H1 (cell line): ENCODE data around the gene USP30. TPM values are rescaled to one million over a fixed set of nuclear protein-coding genes. Genes with fewer than 3 reads are reported as not detected.

Experiments used
- CTCF ChIA-PET: fragments of 300-600 bp; sonication (Branson Sonifier 250); formaldehyde crosslinking; loops from one replicate; lab custom pipeline; 2021; ENCODE audit not compliant: partially characterized antibody; lab: Charles Lee
- POLR2A ChIA-PET: fragments of 300-600 bp; sonication (Branson Sonifier 250); formaldehyde crosslinking; loops from one replicate; lab custom pipeline; 2021; ENCODE audit warnings: inconsistent platforms; ENCODE audit not compliant: partially characterized antibody; lab: Charles Lee
- DNase-seq, 2 experiments: peaks; one replicate each; pipeline versions ENCODE4 v3.0.0 to v3.0.0-alpha.2; 2010 to 2022; ENCODE audit warnings: low spot score in 2 of 2, low read depth in 1 of 2, mixed read lengths in 1 of 2
- FAIRE-seq: peaks from 2 replicates; lab custom pipeline; 2011; peaks lifted over from hg19 to GRCh38; lab: Jason Lieb, UNC
- H2AFZ ChIP-seq: 2 replicates; pipeline ENCODE4 v1.8.1; 2012; ENCODE audit warnings: low read length, inconsistent platforms
- H2AK5ac ChIP-seq: 2 replicates; pipeline ENCODE4 v1.6.1; 2013; ENCODE audit warnings: low read depth, low read length
- H2BK120ac ChIP-seq: replicated peaks from 2 replicates; pipeline ENCODE3; 2013; ENCODE audit warnings: low read depth, low read length, inconsistent platforms
- H2BK12ac ChIP-seq: 2 replicates; pipeline ENCODE4 v1.6.1; 2013; ENCODE audit warnings: low read depth, low read length
- H2BK15ac ChIP-seq: 2 replicates; pipeline ENCODE4 v1.6.1; 2013; ENCODE audit warnings: low read length
- H2BK20ac ChIP-seq: 2 replicates; pipeline ENCODE4 v1.6.1; 2013; ENCODE audit warnings: low read length
- H2BK5ac ChIP-seq: 2 replicates; pipeline ENCODE4 v1.6.1; 2013; ENCODE audit warnings: low read depth, low read length
- H3K14ac ChIP-seq: 2 replicates; pipeline ENCODE4 v1.6.1; 2013; ENCODE audit warnings: inconsistent platforms; ENCODE audit not compliant: insufficient read length
- H3K18ac ChIP-seq: 2 replicates; pipeline ENCODE4 v1.6.1; 2013; ENCODE audit warnings: low read length; ENCODE audit errors: extremely low read depth
- H3K23ac ChIP-seq: 2 replicates; pipeline ENCODE4 v1.6.1; 2013; ENCODE audit warnings: inconsistent platforms; ENCODE audit not compliant: insufficient read length
- H3K23me2 ChIP-seq: 2 replicates; pipeline ENCODE4 v1.6.1; 2013; ENCODE audit warnings: low read depth, low read length
- H3K27ac ChIP-seq: 2 replicates; pipeline ENCODE4 v1.6.1; 2011; ENCODE audit warnings: low read depth, low read length, inconsistent platforms
- H3K27me3 ChIP-seq, 4 experiments: replicated peaks in 1 of 4; 1 replicate in 1 of 4; 2 replicates in 3 of 4; pipeline versions ENCODE4 v1.6.1 to v1.8.1; 2011 to 2013; ENCODE audit warnings: low read length in 3 of 4, mild to moderate bottlenecking in 3 of 4, inconsistent platforms in 2 of 4, mixed read lengths in 2 of 4, moderate library complexity in 1 of 4; ENCODE audit not compliant: control insufficient read depth in 3 of 4, insufficient read depth in 3 of 4; ENCODE audit errors: extremely low read depth in 1 of 4
- H3K36me3 ChIP-seq, 4 experiments: 2 replicates each; pipeline versions ENCODE4 v1.6.1 to v1.8.1; 2011 to 2013; ENCODE audit warnings: mild to moderate bottlenecking in 4 of 4, low read length in 3 of 4, moderate library complexity in 2 of 4, control low read depth in 1 of 4, inconsistent platforms in 1 of 4; ENCODE audit not compliant: insufficient read depth in 4 of 4, control insufficient read depth in 2 of 4
- H3K4ac ChIP-seq: replicated peaks from 2 replicates; pipeline ENCODE3; 2013; ENCODE audit warnings: low read length, low read depth, mixed read lengths, inconsistent platforms; ENCODE audit not compliant: insufficient read length
- H3K4me1 ChIP-seq, 4 experiments: replicated peaks in 1 of 4; 1 replicate in 1 of 4; 2 replicates in 3 of 4; pipeline versions ENCODE4 v1.6.1 to v1.8.1; 2011 to 2013; ENCODE audit warnings: low read length in 3 of 4, inconsistent platforms in 2 of 4, mixed read lengths in 1 of 4; ENCODE audit not compliant: insufficient read depth in 4 of 4, control insufficient read depth in 3 of 4
- H3K4me2 ChIP-seq, 2 experiments: 2 replicates each; pipeline versions ENCODE4 v1.6.1 to v1.8.1; 2011 to 2013; ENCODE audit warnings: low read depth in 2 of 2, low read length in 2 of 2, control low read depth in 1 of 2, inconsistent platforms in 1 of 2, mild to moderate bottlenecking in 1 of 2; ENCODE audit not compliant: insufficient read depth in 1 of 2
- H3K4me3 ChIP-seq, 4 experiments: fragments of 200-600, 300-600 bp in 1 of 4; sonication (generic), shearing (Covaris generic), sonication (Bioruptor Twin) in 1 of 4; 2 replicates each; pipeline versions ENCODE4 v1.5.1 to v1.8.1; 2011 to 2016; ENCODE audit warnings: low read length in 4 of 4, low read depth in 3 of 4, control low read depth in 2 of 4, inconsistent platforms in 2 of 4, mild to moderate bottlenecking in 2 of 4, mixed read lengths in 1 of 4, moderate library complexity in 1 of 4; ENCODE audit not compliant: insufficient read depth in 2 of 4; ENCODE audit errors: extremely low read depth in 1 of 4
- H3K56ac ChIP-seq: replicated peaks from 2 replicates; pipeline ENCODE3; 2013; ENCODE audit warnings: low read depth, mild to moderate bottlenecking, mixed read lengths, low read length, inconsistent platforms; ENCODE audit not compliant: insufficient read length
- H3K79me1 ChIP-seq: 2 replicates; pipeline ENCODE4 v1.6.1; 2013; ENCODE audit warnings: low read depth, low read length, control low read depth
- H3K79me2 ChIP-seq, 2 experiments: 2 replicates each; pipeline versions ENCODE4 v1.6.1 to v1.8.1; 2012 to 2013; ENCODE audit warnings: low read length in 2 of 2, mild to moderate bottlenecking in 2 of 2, inconsistent platforms in 1 of 2; ENCODE audit not compliant: insufficient read depth in 2 of 2, control insufficient read depth in 1 of 2
- H3K9ac ChIP-seq, 4 experiments: replicated peaks in 1 of 4; 1 replicate in 1 of 4; 2 replicates in 3 of 4; pipeline versions ENCODE4 v1.6.1 to v1.8.1; 2011 to 2013; ENCODE audit warnings: low read depth in 3 of 4, low read length in 3 of 4, control low read depth in 2 of 4, mild to moderate bottlenecking in 2 of 4, moderate library complexity in 2 of 4, inconsistent platforms in 1 of 4; ENCODE audit errors: extremely low read depth in 1 of 4
- H3K9me3 ChIP-seq, 2 experiments: 2 replicates each; pipeline versions ENCODE4 v1.6.1 to v1.8.1; 2012 to 2013; ENCODE audit warnings: mild to moderate bottlenecking in 2 of 2, moderate library complexity in 2 of 2, control low read depth in 1 of 2, inconsistent platforms in 1 of 2, low read depth in 1 of 2, low read length in 1 of 2, mixed read lengths in 1 of 2; ENCODE audit not compliant: insufficient read depth in 2 of 2
- H4K20me1 ChIP-seq, 2 experiments: replicated peaks in 1 of 2; 2 replicates each; pipeline versions ENCODE3 to v1.8.1; 2011 to 2013; ENCODE audit warnings: inconsistent platforms in 2 of 2, low read length in 2 of 2, mild to moderate bottlenecking in 1 of 2; ENCODE audit not compliant: insufficient read depth in 2 of 2, control insufficient read depth in 1 of 2
- H4K5ac ChIP-seq: 2 replicates; pipeline ENCODE4 v1.6.1; 2013; ENCODE audit warnings: low read length, low read depth, mixed read lengths, inconsistent platforms; ENCODE audit not compliant: insufficient read length
- H4K8ac ChIP-seq: 2 replicates; pipeline ENCODE4 v1.8.0; 2013; ENCODE audit warnings: mild to moderate bottlenecking, moderate library complexity, low read length, inconsistent platforms; ENCODE audit not compliant: insufficient read depth; ENCODE audit errors: extremely low read depth
- H4K91ac ChIP-seq: replicated peaks from 2 replicates; pipeline ENCODE3; 2013; ENCODE audit warnings: low read length, mixed read lengths, inconsistent platforms; ENCODE audit not compliant: insufficient read length
- ASH2L ChIP-seq: fragments of 200-600, 300-600 bp; sonication (generic); IDR thresholded peaks from one replicate; pipeline ENCODE4 v1.7.1; 2017; ENCODE audit warnings: low read length
- CBX8 ChIP-seq: fragments of 300-800, 300-1000 bp; sonication (generic); IDR thresholded peaks from 2 replicates; pipeline ENCODE4 v1.7.1; 2016; ENCODE audit warnings: low read depth, low read length, borderline replicate concordance
- CHD1 ChIP-seq: IDR thresholded peaks from 2 replicates; pipeline ENCODE4 v1.6.1; 2012; ENCODE audit warnings: low read depth, low read length, improper control_type of control experiment
- SAP30 ChIP-seq: fragments of 300-600 bp; sonication (generic); IDR thresholded peaks from 2 replicates; pipeline ENCODE4 v1.7.1; 2012; ENCODE audit warnings: low read length, moderate library complexity, mild to moderate bottlenecking, inconsistent platforms; ENCODE audit not compliant: insufficient read depth, insufficient replicate concordance
- ZNF274 ChIP-seq: IDR thresholded peaks from 2 replicates; pipeline ENCODE4 v1.7.0; 2012; ENCODE audit warnings: low read length, borderline replicate concordance; ENCODE audit errors: extremely low read depth
- WGBS, 2 experiments: shearing (Covaris generic) in 1 of 2; methylation state at CpG; one replicate each; pipeline versions ENCODE4 v1.1.6 to v1.1.7; 2013 to 2015; ENCODE audit warnings: low lambda C conversion rate in 2 of 2, mixed read lengths in 2 of 2, inconsistent platforms in 1 of 2, low coverage in 1 of 2, missing lambda C conversion rate in 1 of 2; ENCODE audit not compliant: insufficient replicate concordance in 2 of 2, insufficient coverage in 1 of 2, insufficient read length in 1 of 2; ENCODE audit errors: extremely low coverage in 1 of 2, missing lambda C conversion rate in 1 of 2; 5-methylcytosine and 5-hydroxymethylcytosine counted together
- polyA plus RNA-seq, 7 experiments: library from polyadenylated mRNA; depleted of rRNA in 3 of 7; stranded (reverse) in 5 of 7; unstranded in 2 of 7; fragments of >200 nt in 5 of 7; fragments of 200-250 nt in 2 of 7; gene quantifications; 1 replicate in 5 of 7; 2 replicates in 1 of 7; 4 replicates in 1 of 7; pipeline versions ENCODE4 v1.2.1 to v1.2.3, GENCODE V29; 2011 to 2013; ENCODE audit warnings: missing spikeins in 2 of 7, mixed read lengths in 2 of 7
- total RNA-seq: library from RNA; stranded (reverse); fragmentation: NEBNext Ultra II Directional; extraction: Animal tissue kit (Norgen Biotek cat#: 25700); gene quantifications from 2 replicates; pipeline ENCODE4 v1.2.1, GENCODE V29; 2021

USP30 gene
- total and polyA plus RNA-seq, 2 of the 8 experiments (the other 6 are each of a cell fraction or from before 2014, with no cell fraction given): 7.0 to 12.2 TPM

- no peak for DNase-seq
- Histone ChIP-seq H2AFZ (peak overlapping the region; percentile 12; the same call in 1 of the 2 replicates), H3K23me2 (no peaks in the 10 kb centered on the region), H4K91ac (no peak overlapping the region), H3K4ac (no peak overlapping the region), H3K4me1 (no peaks in the 10 kb centered on the region; a peak in 1 of 7 replicates)
- WGBS, 2 experiments: 46% methylated on average over 6 of the region's 6 CpGs; no CpG with 5 or more reads in 1 of the 2 experiments
- no peak for TF ChIP-seq ASH2L
- no peak for TF ChIP-seq SAP30
- TF ChIP-seq ZNF274: no peak
- TF ChIP-seq CBX8: no peak
- no peak for TF ChIP-seq CHD1
- TF ChIP-seq, all 59 proteins: peak for 0
- Histone ChIP-seq H3K18ac (no peak overlapping the region), H3K27ac (no peak overlapping the region), H2BK20ac (no peak overlapping the region), H4K5ac (no peak overlapping the region), H2BK120ac (no peak overlapping the region), H3K27me3 (no peaks in the 10 kb centered on the region), H3K36me3 (no peaks in the 10 kb centered on the region), H3K4me3 (peak overlapping the region in 3 of 4 experiments; percentile 15 to 95 (median 88); a peak in 4 of 8 replicates), H2BK12ac (no peak overlapping the region), H3K4me2 (peak overlapping the region; percentile 56 to 91), H2BK15ac (no peak overlapping the region), H2BK5ac (no peak overlapping the region), H2AK5ac (no peak overlapping the region), H4K8ac (no peak overlapping the region; the same call in 1 of the 2 replicates), H4K20me1 (no peaks in the 10 kb centered on the region), H3K14ac (no peak overlapping the region), H3K9me3 (no peaks in the 10 kb centered on the region), H3K56ac (no peak overlapping the region), H3K79me1 (no peaks in the 10 kb centered on the region), H3K23ac (no peak overlapping the region), H3K79me2 (no peaks in the 10 kb centered on the region), H3K9ac (no peak overlapping the region)
- POLR2A ChIA-PET: interaction anchor here (0.9 kb wide), 1 partner anchor 214 kb away, joined by 3 read pairs; no protein-coding TSS in a partner anchor
- CTCF ChIA-PET: interaction anchor here (1.7 kb wide), 1 partner anchor 17 kb away, joined by 3 read pairs; no protein-coding TSS in a partner anchor
- no peak for FAIRE-seq
Measured at GRCh38 chr12:109052097-109052413, 321 bp upstream of the USP30 start.
